HEK293 (cell line): Measurements from ENCODE around the gene PLEKHA1.

Experiments
- CTCF ChIA-PET: fragments of 350-600 bp; formaldehyde crosslinking; extraction: SDS; loops from one replicate; lab custom pipeline; 2021; ENCODE audit warnings: antibody characterized with exemption; lab: Yijun Ruan, JAX
- POLR2A ChIA-PET: fragments of 300-600 bp; formaldehyde crosslinking; extraction: SDS; loops from one replicate; lab custom pipeline; 2020; ENCODE audit warnings: antibody characterized with exemption, inconsistent platforms; lab: Yijun Ruan, JAX
- H3K27ac ChIP-seq: fragments of 200-500 bp; sonication (Bioruptor generic); 2 replicates; pipeline ENCODE4 v1.5.1; 2014; ENCODE audit warnings: low read depth, low read length, control low read depth, inconsistent platforms; ENCODE audit errors: extremely low read depth
- H3K36me3 ChIP-seq, 2 experiments: fragments of 200-500 bp in 1 of 2; sonication (Bioruptor generic) in 1 of 2; 1 replicate in 1 of 2; 2 replicates in 1 of 2; pipeline ENCODE4 v1.5.1; 2014 to 2017; ENCODE audit warnings: inconsistent platforms in 2 of 2, low read length in 2 of 2; ENCODE audit not compliant: control insufficient read depth in 2 of 2, insufficient read depth in 1 of 2
- H3K4me1 ChIP-seq: fragments of 200-500 bp; sonication (Bioruptor generic); 2 replicates; pipeline ENCODE4 v1.5.1; 2014; ENCODE audit warnings: mild to moderate bottlenecking, low read length, inconsistent platforms; ENCODE audit not compliant: control insufficient read depth, insufficient read depth
- H3K4me3 ChIP-seq: 2 replicates; pipeline ENCODE4 v1.5.1; 2011; ENCODE audit warnings: low read depth, mild to moderate bottlenecking, control low read depth, low read length, moderate library complexity
- H3K9me3 ChIP-seq: fragments of 200-500 bp; sonication (Bioruptor generic); 2 replicates; pipeline ENCODE4 v1.5.1; 2014; ENCODE audit warnings: low read depth, low read length, inconsistent platforms; ENCODE audit not compliant: control insufficient read depth, insufficient read depth
- FEZF1 ChIP-seq: fragments of 450-650 bp; formaldehyde crosslinking; IDR thresholded peaks from 2 replicates; pipeline ENCODE4 v1.5.1; 2016; ENCODE audit warnings: missing biosample characterization, missing genetic modification characterization
- GLI2 ChIP-seq: fragments of 450-650 bp; formaldehyde crosslinking; IDR thresholded peaks from 2 replicates; pipeline ENCODE4; 2017; ENCODE audit warnings: missing biosample characterization, missing genetic modification characterization, low read depth, borderline replicate concordance
- GLIS2 ChIP-seq: fragments of 450-650 bp; formaldehyde crosslinking; IDR thresholded peaks from 2 replicates; pipeline ENCODE4 v1.5.1; 2016; ENCODE audit warnings: missing biosample characterization, missing genetic modification characterization
- HOXC10 ChIP-seq: sonication (generic); formaldehyde crosslinking; IDR thresholded peaks from 2 replicates; pipeline ENCODE4 v1.8.1; 2023; ENCODE audit warnings: mild to moderate bottlenecking, missing genetic modification reagents
- MYNN ChIP-seq: fragments of 450-650 bp; formaldehyde crosslinking; IDR thresholded peaks from 2 replicates; pipeline ENCODE4 v1.5.1; 2016; ENCODE audit warnings: missing biosample characterization, missing genetic modification characterization, borderline replicate concordance
- SCRT1 ChIP-seq: fragments of 450-650 bp; formaldehyde crosslinking; IDR thresholded peaks from 2 replicates; pipeline ENCODE4 v1.5.1; 2016; ENCODE audit warnings: missing biosample characterization, missing genetic modification characterization, borderline replicate concordance
- ZBTB21 ChIP-seq: fragments of 450-650 bp; formaldehyde crosslinking; IDR thresholded peaks from 2 replicates; pipeline ENCODE4 v1.5.1; 2017; ENCODE audit warnings: missing biosample characterization, missing genetic modification characterization
- ZBTB48 ChIP-seq: fragments of 450-650 bp; formaldehyde crosslinking; IDR thresholded peaks from 2 replicates; pipeline ENCODE4 v1.5.1; 2016; ENCODE audit warnings: missing biosample characterization, missing genetic modification characterization
- ZIC2 ChIP-seq: fragments of 450-650 bp; formaldehyde crosslinking; IDR thresholded peaks from 2 replicates; pipeline ENCODE4 v1.5.1; 2016; ENCODE audit warnings: missing biosample characterization, missing genetic modification characterization
- ZNF112 ChIP-seq: fragments of 450-650 bp; formaldehyde crosslinking; IDR thresholded peaks from 2 replicates; pipeline ENCODE4 v1.5.0; 2017; ENCODE audit warnings: missing biosample characterization, missing genetic modification characterization
- ZNF174 ChIP-seq: fragments of 450-650 bp; formaldehyde crosslinking; IDR thresholded peaks from 2 replicates; pipeline ENCODE4 v1.5.0; 2017; ENCODE audit warnings: missing biosample characterization, mild to moderate bottlenecking, missing genetic modification characterization
- ZNF184 ChIP-seq: fragments of 450-650 bp; IDR thresholded peaks from 2 replicates; pipeline ENCODE4 v1.5.1; 2018; ENCODE audit warnings: missing biosample characterization, mild to moderate bottlenecking, missing genetic modification characterization
- ZNF2 ChIP-seq: fragments of 450-650 bp; formaldehyde crosslinking; IDR thresholded peaks from 2 replicates; pipeline ENCODE4 v1.5.1; 2016; ENCODE audit warnings: missing biosample characterization, missing genetic modification characterization
- ZNF239 ChIP-seq: fragments of 450-650 bp; formaldehyde crosslinking; IDR thresholded peaks from 2 replicates; pipeline ENCODE4 v1.5.1; 2016; ENCODE audit warnings: missing biosample characterization, missing genetic modification characterization
- ZNF510 ChIP-seq: fragments of 450-650 bp; formaldehyde crosslinking; IDR thresholded peaks from 2 replicates; pipeline ENCODE4 v1.5.1; 2018; ENCODE audit warnings: mild to moderate bottlenecking, missing genetic modification characterization, missing biosample characterization; ENCODE audit not compliant: insufficient replicate concordance
- ZNF530 ChIP-seq: fragments of 450-650 bp; formaldehyde crosslinking; IDR thresholded peaks from 2 replicates; pipeline ENCODE4 v1.5.1; 2016; ENCODE audit warnings: low read depth, missing biosample characterization, missing genetic modification characterization
- ZNF677 ChIP-seq: fragments of 450-650 bp; IDR thresholded peaks from 2 replicates; pipeline ENCODE4 v1.5.0; 2018; ENCODE audit warnings: missing biosample characterization, mild to moderate bottlenecking, missing genetic modification characterization, moderate library complexity
- ZNF768 ChIP-seq: fragments of 450-650 bp; formaldehyde crosslinking; IDR thresholded peaks from 2 replicates; pipeline ENCODE4 v1.5.1; 2018; ENCODE audit warnings: missing biosample characterization, mild to moderate bottlenecking, missing genetic modification characterization
- ZNF777 ChIP-seq: fragments of 450-650 bp; formaldehyde crosslinking; IDR thresholded peaks from 2 replicates; pipeline ENCODE4 v1.5.1; 2017; ENCODE audit warnings: missing biosample characterization, missing genetic modification characterization, borderline replicate concordance
- ZNF792 ChIP-seq: fragments of 450-650 bp; formaldehyde crosslinking; IDR thresholded peaks from 2 replicates; pipeline ENCODE4 v1.5.1; 2016; ENCODE audit warnings: missing biosample characterization, missing genetic modification characterization
- TF ChIP-seq, protein P1 (sequence below): fragments of 450-650 bp; formaldehyde crosslinking; IDR thresholded peaks from 2 replicates; pipeline ENCODE4 v1.5.1; 2016; ENCODE audit warnings: missing biosample characterization, missing genetic modification characterization
- TF ChIP-seq, protein P2 (sequence below): fragments of 450-650 bp; formaldehyde crosslinking; IDR thresholded peaks from 2 replicates; pipeline ENCODE4 v1.5.1; 2016; ENCODE audit warnings: missing biosample characterization, missing genetic modification characterization
- TF ChIP-seq, protein P3 (sequence below): fragments of 450-650 bp; formaldehyde crosslinking; IDR thresholded peaks from 2 replicates; pipeline ENCODE4 v1.5.1; 2016; ENCODE audit warnings: missing biosample characterization, missing genetic modification characterization

The PLEKHA1 gene

DNA sequence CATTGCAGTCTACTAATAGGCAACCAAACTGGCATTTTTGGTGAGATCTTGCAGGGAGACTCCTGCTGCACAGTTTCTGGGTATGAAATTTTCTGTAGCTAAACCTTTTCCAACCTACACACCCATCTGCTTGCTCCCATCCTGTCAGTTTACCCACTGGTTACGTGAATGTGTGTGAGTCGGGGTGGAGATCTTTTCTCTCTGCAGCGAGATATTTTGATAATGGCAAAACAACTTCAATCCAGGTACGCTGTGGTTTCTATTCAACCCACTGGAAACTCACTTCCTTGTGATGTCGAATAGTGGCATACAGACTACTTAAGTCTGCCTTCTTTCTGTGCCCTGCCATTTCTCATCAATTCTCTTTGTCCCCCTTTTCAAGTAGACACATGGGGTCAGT lies 4.5 kb downstream of the PLEKHA1 start:
- Histone ChIP-seq H3K4me1 (peaks cover 6% of the 10 kb centered on the region; the same call in 1 of the 2 replicates), H3K27ac (no peak overlapping the region)
- CTCF ChIA-PET = interaction anchor here (1.2 kb wide), 1 partner anchor 80 kb away, joined by 3 read pairs; no protein-coding TSS in a partner anchor

DNA sequence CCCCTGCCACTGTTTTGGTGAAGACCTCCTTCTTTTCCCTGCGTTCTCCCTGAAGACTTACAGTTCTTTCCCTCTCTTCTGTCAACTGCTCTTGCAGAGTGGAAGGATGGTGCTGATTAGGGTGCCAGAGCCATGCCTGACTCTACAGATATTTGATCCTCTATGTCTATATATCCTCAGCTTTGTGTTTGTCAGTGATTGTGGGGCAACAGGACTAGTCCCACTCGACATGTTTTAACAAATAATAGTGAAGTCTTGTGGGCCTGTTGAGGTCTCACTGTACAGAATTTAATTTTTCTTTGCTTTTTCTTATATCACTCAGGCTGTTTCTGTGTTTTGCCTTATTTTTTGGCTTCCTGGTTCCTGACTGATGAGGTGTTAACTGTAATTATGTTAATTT lies 5.0 kb downstream of the PLEKHA1 start:
- H3K4me3 ChIP-seq = no peak overlapping the region
- no peak overlapping the region for H3K27ac ChIP-seq
- peaks cover 6% of the 10 kb centered on the region; the same call in 1 of the 2 replicates for H3K4me1 ChIP-seq
- no peak for TF ChIP-seq ZNF184
- TF ChIP-seq, protein P1, sequence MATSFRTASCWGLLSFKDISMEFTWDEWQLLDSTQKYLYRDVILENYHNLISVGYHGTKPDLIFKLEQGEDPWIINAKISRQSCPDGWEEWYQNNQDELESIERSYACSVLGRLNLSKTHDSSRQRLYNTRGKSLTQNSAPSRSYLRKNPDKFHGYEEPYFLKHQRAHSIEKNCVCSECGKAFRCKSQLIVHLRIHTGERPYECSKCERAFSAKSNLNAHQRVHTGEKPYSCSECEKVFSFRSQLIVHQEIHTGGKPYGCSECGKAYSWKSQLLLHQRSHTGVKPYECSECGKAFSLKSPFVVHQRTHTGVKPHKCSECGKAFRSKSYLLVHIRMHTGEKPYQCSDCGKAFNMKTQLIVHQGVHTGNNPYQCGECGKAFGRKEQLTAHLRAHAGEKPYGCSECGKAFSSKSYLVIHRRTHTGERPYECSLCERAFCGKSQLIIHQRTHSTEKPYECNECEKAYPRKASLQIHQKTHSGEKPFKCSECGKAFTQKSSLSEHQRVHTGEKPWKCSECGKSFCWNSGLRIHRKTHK = peak; percentile 76
- TF ChIP-seq ZNF510 (tag by site-specific recombination) = no peak
- no peaks in the 10 kb centered on the region for H3K9me3 ChIP-seq
- H3K36me3 ChIP-seq = no peaks in the 10 kb centered on the region; a peak in 1 of 3 replicates
- ChIA-PET CTCF (interaction anchor here (1.2 kb wide), 1 partner anchor 80 kb away, joined by 3 read pairs; no protein-coding TSS in a partner anchor), POLR2A (no interaction called here)

More for the DNA sequence above, 4.5 kb downstream of the PLEKHA1 start:
- Histone ChIP-seq H3K36me3 (no peaks in the 10 kb centered on the region; a peak in 1 of 3 replicates), H3K4me3 (no peak overlapping the region), H3K9me3 (no peaks in the 10 kb centered on the region)
- TF ChIP-seq ZBTB48 (tag by site-specific recombination) (no peak), GLIS2 (tag by site-specific recombination) (no peak), ZBTB21 (tag by site-specific recombination) (no peak), ZNF777 (tag by site-specific recombination) (no peak), ZNF2 (no peak), ZNF112 (tag by site-specific recombination) (no peak), ZNF530 (tag by site-specific recombination) (no peak), MYNN (tag by site-specific recombination) (no peak), ZNF677 (tag by site-specific recombination) (no peak), FEZF1 (tag by site-specific recombination) (no peak), GLI2 (tag by site-specific recombination) (no peak), ZNF768 (tag by site-specific recombination) (no peak)
- TF ChIP-seq, protein P2, sequence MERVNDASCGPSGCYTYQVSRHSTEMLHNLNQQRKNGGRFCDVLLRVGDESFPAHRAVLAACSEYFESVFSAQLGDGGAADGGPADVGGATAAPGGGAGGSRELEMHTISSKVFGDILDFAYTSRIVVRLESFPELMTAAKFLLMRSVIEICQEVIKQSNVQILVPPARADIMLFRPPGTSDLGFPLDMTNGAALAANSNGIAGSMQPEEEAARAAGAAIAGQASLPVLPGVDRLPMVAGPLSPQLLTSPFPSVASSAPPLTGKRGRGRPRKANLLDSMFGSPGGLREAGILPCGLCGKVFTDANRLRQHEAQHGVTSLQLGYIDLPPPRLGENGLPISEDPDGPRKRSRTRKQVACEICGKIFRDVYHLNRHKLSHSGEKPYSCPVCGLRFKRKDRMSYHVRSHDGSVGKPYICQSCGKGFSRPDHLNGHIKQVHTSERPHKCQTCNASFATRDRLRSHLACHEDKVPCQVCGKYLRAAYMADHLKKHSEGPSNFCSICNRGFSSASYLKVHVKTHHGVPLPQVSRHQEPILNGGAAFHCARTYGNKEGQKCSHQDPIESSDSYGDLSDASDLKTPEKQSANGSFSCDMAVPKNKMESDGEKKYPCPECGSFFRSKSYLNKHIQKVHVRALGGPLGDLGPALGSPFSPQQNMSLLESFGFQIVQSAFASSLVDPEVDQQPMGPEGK (tag by site-specific recombination) = no peak
- POLR2A ChIA-PET = no interaction called here

DNA sequence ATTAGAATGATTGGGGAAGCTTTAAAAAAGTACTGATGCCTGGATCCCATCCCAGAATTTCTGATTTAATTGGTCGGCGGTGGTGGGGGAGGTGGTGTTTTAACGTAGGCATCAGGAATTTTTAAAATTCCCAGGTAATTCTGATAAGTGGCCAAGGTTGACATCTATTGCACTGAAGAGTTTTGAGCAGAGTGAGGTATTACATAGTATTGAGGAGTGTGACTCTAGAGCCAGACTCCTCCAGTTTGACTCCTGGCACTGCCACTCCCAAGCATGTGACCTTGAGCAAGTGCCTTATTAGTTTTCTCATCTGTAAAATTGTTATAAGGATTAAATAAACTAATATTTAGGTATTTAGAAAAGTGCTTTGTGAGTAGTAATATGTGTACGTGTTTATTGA lies 6.2 kb downstream of the PLEKHA1 start:
- H3K4me1 ChIP-seq = peaks cover 6% of the 10 kb centered on the region; the same call in 1 of the 2 replicates
- TF ChIP-seq ZNF792 (tag by site-specific recombination) = no peak
- TF ChIP-seq, protein P3, sequence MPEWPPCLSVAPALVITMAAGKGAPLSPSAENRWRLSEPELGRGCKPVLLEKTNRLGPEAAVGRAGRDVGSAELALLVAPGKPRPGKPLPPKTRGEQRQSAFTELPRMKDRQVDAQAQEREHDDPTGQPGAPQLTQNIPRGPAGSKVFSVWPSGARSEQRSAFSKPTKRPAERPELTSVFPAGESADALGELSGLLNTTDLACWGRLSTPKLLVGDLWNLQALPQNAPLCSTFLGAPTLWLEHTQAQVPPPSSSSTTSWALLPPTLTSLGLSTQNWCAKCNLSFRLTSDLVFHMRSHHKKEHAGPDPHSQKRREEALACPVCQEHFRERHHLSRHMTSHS (tag by site-specific recombination) = no peak
- no peak for TF ChIP-seq ZIC2
- no peak for TF ChIP-seq SCRT1
- TF ChIP-seq ZNF239 = no peak
- TF ChIP-seq ZNF677 (tag by site-specific recombination) = no peak
- TF ChIP-seq HOXC10 (CRISPR knock-in tag) = no peak
- no peak for TF ChIP-seq ZNF174 (tag by site-specific recombination)
- CTCF ChIA-PET = no interaction called here

More for the DNA sequence above, 6.2 kb downstream of the PLEKHA1 start:
- Histone ChIP-seq H3K9me3 (no peaks in the 10 kb centered on the region), H3K36me3 (no peaks in the 10 kb centered on the region; a peak in 1 of 3 replicates), H3K4me3 (no peak overlapping the region), H3K27ac (no peak overlapping the region)
- POLR2A ChIA-PET = no interaction called here
